ENCODE data around the gene MAGEA1. TPM values are rescaled to one million over a fixed set of nuclear protein-coding genes. Genes with fewer than 3 reads are reported as not detected.

MAGEA1 gene
- total RNA-seq, 1 donor from 2014 or later: not detected

Other genes starting within 250 kb of the MAGEA1 start
- not detected for gene PNMA5, start 185.2 kb upstream of the MAGEA1 start, total RNA-seq
- 1.2 TPM for gene PNMA3, start 122.8 kb upstream of the MAGEA1 start, total RNA-seq
- 2.1 TPM for gene PNMA6A, start 106.8 kb upstream of the MAGEA1 start, total RNA-seq
- not detected for gene PNMA6F, start 142.5 kb downstream of the MAGEA1 start, total RNA-seq
- 10.6 TPM for gene ZNF275, start 154.9 kb downstream of the MAGEA1 start, total RNA-seq
- not detected for gene PNMA6E, start 222.1 kb downstream of the MAGEA1 start, total RNA-seq
- gene ZFP92, start 232.2 kb downstream of the MAGEA1 start, total RNA-seq: 1.4 TPM